MM.1S (cell line): ENCODE measurements around the gene USP11.
A peak's percentile ranks its signal among the peaks of the same experiment; 100 is the strongest.

ENCODE experiments used
- DNase-seq: peaks from one replicate; pipeline ENCODE4 v3.0.0-alpha.2; 2015
- H2AFZ ChIP-seq: fragments of 300-600 bp; sonication (generic); 2 replicates; pipeline ENCODE4 v1.6.0; 2016; ENCODE audit warnings: antibody characterized with exemption, low read length
- H3F3A ChIP-seq: fragments of 300-600 bp; sonication (generic); 2 replicates; pipeline ENCODE4 v1.6.1; 2016; ENCODE audit warnings: mild to moderate bottlenecking, antibody characterized with exemption, low read length, moderate library complexity, mixed read lengths; ENCODE audit not compliant: insufficient read depth
- H3K27ac ChIP-seq: fragments of 300-600 bp; sonication (generic); 2 replicates; pipeline ENCODE4 v1.5.1; 2016; ENCODE audit warnings: mild to moderate bottlenecking, low read length
- H3K27me3 ChIP-seq: fragments of 300-600 bp; sonication (generic); replicated peaks from 2 replicates; pipeline ENCODE4 v1.6.0; 2016; ENCODE audit warnings: low read length; ENCODE audit not compliant: insufficient read depth
- H3K36me3 ChIP-seq: fragments of 300-600 bp; sonication (generic); replicated peaks from 2 replicates; pipeline ENCODE4 v1.6.1; 2016; ENCODE audit warnings: mild to moderate bottlenecking, low read length, mixed read lengths; ENCODE audit not compliant: insufficient read depth
- H3K4me1 ChIP-seq: fragments of 300-600 bp; sonication (generic); 2 replicates; pipeline ENCODE4 v1.6.1; 2016; ENCODE audit warnings: low read length, mixed read lengths
- H3K4me2 ChIP-seq: fragments of 300-600 bp; sonication (generic); 2 replicates; pipeline ENCODE4 v1.6.0; 2016; ENCODE audit warnings: low read depth, low read length
- H3K4me3 ChIP-seq: fragments of 300-600 bp; sonication (generic); 2 replicates; pipeline ENCODE4 v1.5.1; 2016; ENCODE audit warnings: low read length, mixed read lengths
- H3K79me2 ChIP-seq: fragments of 300-600 bp; sonication (generic); 2 replicates; pipeline ENCODE4 v1.6.1; 2016; ENCODE audit warnings: mixed run types, low read length, mixed read lengths
- H3K9ac ChIP-seq: fragments of 300-600 bp; sonication (generic); 2 replicates; pipeline ENCODE4 v1.6.1; 2016; ENCODE audit warnings: low read length, mixed read lengths
- H3K9me2 ChIP-seq: fragments of 300-600 bp; sonication (generic); replicated peaks from 2 replicates; pipeline ENCODE4 v1.6.1; 2016; ENCODE audit warnings: mild to moderate bottlenecking, low read length, mixed read lengths; ENCODE audit not compliant: insufficient read depth
- H3K9me3 ChIP-seq: fragments of 300-600 bp; sonication (generic); replicated peaks from 2 replicates; pipeline ENCODE4 v1.6.1; 2016; ENCODE audit warnings: mild to moderate bottlenecking, low read length, mixed read lengths; ENCODE audit not compliant: insufficient read depth
- H4K20me1 ChIP-seq: fragments of 300-600 bp; sonication (generic); 2 replicates; pipeline ENCODE4 v1.6.1; 2016; ENCODE audit warnings: mild to moderate bottlenecking, low read length, moderate library complexity, mixed read lengths; ENCODE audit not compliant: insufficient read depth
- EZH2 ChIP-seq: fragments of 300-600 bp; sonication (generic); optimal IDR thresholded peaks from 2 replicates; pipeline ENCODE3; 2017; ENCODE audit warnings: low read depth, mild to moderate bottlenecking, antibody characterized with exemption, low read length, mixed read lengths
- EZH2phosphoT487 ChIP-seq: fragments of 300-600 bp; sonication (generic); IDR thresholded peaks from 2 replicates; pipeline ENCODE4 v1.6.1; 2018; ENCODE audit warnings: antibody characterized with exemption, low read length
- TF ChIP-seq, protein P1 (sequence below): fragments of 300-600 bp; sonication (generic); IDR thresholded peaks from 2 replicates; pipeline ENCODE4 v1.5.1; 2016; ENCODE audit warnings: antibody characterized with exemption, low read length, mixed read lengths

USP11 gene

DNA sequence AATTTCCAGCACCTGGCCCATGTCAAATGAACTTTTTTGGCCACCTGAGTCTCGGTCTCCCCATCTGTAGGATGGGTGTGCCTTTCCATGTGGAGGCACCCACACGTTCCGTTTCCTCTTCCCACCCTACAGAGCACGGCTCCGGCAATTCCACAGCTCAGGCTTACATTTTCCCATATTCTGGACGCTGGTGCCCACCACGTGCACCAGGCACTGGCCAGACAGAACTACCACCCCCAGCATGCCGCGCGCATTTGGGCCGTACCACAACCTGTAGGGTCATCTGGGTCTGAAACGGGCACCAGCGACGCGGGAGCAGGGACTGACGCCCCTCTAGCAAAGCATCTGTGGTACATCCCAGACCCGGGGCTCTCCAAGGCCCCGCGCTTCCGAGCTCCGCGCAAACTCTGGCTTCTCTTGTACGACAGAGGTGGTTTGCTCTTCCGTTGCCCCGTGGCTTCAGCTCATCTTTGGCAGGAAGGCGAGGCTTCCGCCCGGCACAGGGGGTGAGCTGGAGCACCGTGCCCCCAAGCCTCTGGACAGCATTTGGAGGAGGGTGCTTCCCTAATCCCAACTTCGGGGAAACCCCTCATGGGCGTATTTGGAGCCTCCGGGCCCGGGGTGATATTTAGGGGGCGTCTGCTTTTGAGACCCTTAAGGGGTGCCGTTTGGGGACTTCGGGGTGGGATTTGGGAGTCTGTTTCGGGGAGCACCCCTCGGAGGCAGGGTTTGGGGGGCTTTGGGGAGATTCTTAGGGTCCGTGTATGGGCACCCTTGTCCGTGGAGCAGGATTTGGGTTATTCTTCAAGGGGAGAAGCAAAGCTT lies 42.2 kb upstream of the USP11 start:
- Histone ChIP-seq H3K9ac (peak overlapping the region; percentile 76), H3K4me2 (peak overlapping the region; percentile 86), H3K27me3 (no peaks in the 10 kb centered on the region), H3K9me3 (no peaks in the 10 kb centered on the region), H3K79me2 (peaks cover 28% of the 10 kb centered on the region), H2AFZ (peak overlapping the region; percentile 49), H3K27ac (peak overlapping the region; percentile 61; the same call in 1 of the 2 replicates), H3K4me1 (0 out of 2 replicates have a peak, but pooled peaks cover 9% of the 10 kb centered on the region), H3K9me2 (no peaks in the 10 kb centered on the region), H3F3A (peaks cover 25% of the 10 kb centered on the region), H3K4me3 (peak overlapping the region; percentile 75), H4K20me1 (no peaks in the 10 kb centered on the region), H3K36me3 (no peaks in the 10 kb centered on the region)
- peak; percentile 89 for DNase-seq
- no peak for TF ChIP-seq EZH2
- TF ChIP-seq, protein P1, sequence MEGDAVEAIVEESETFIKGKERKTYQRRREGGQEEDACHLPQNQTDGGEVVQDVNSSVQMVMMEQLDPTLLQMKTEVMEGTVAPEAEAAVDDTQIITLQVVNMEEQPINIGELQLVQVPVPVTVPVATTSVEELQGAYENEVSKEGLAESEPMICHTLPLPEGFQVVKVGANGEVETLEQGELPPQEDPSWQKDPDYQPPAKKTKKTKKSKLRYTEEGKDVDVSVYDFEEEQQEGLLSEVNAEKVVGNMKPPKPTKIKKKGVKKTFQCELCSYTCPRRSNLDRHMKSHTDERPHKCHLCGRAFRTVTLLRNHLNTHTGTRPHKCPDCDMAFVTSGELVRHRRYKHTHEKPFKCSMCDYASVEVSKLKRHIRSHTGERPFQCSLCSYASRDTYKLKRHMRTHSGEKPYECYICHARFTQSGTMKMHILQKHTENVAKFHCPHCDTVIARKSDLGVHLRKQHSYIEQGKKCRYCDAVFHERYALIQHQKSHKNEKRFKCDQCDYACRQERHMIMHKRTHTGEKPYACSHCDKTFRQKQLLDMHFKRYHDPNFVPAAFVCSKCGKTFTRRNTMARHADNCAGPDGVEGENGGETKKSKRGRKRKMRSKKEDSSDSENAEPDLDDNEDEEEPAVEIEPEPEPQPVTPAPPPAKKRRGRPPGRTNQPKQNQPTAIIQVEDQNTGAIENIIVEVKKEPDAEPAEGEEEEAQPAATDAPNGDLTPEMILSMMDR: no peak
- no peak for TF ChIP-seq EZH2phosphoT487

DNA sequence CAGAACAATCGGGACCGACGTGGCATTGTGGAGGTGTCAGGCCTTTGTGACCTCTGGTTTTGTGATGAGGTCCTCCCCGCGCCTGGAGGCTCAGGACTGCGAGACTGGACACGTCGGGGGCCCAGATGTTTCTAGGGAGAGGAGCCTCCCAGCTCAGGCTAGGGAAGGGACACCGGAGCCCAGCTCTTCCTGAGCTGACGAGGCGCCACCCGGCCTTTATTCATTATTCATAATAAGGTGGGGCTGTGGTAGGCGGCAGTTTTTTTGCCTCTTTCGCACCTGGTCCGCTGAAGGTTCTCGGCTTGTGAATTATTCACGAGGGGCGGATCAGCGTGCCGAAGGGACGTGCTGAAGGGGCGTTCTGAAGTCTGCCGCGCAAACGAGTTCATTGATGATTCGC lies 41.5 kb upstream of the USP11 start:
- Histone ChIP-seq H3K4me2 (peak overlapping the region; percentile 86), H3K9me3 (no peaks in the 10 kb centered on the region), H3K36me3 (no peaks in the 10 kb centered on the region), H4K20me1 (no peaks in the 10 kb centered on the region), H3K9me2 (no peaks in the 10 kb centered on the region), H3K79me2 (peaks cover 35% of the 10 kb centered on the region), H3F3A (peaks cover 25% of the 10 kb centered on the region), H2AFZ (peak overlapping the region; percentile 49), H3K27me3 (no peaks in the 10 kb centered on the region), H3K4me1 (peaks cover 14% of the 10 kb centered on the region; the same call in 1 of the 2 replicates), H3K9ac (peak overlapping the region; percentile 76), H3K27ac (peak overlapping the region; percentile 61; the same call in 1 of the 2 replicates), H3K4me3 (peak overlapping the region; percentile 75)
- DNase-seq: peak; percentile 55
- TF ChIP-seq, protein P1: no peak
- no peak for TF ChIP-seq EZH2
- no peak for TF ChIP-seq EZH2phosphoT487

GRCh38 chrX:47191806-47192401 lies 40.9 kb upstream of the USP11 start:
- H3K27ac ChIP-seq: peak overlapping the region; percentile 61; the same call in 1 of the 2 replicates
- peaks cover 41% of the 10 kb centered on the region for H3K79me2 ChIP-seq
- no peaks in the 10 kb centered on the region for H3K36me3 ChIP-seq
- no peaks in the 10 kb centered on the region for H3K9me3 ChIP-seq
- peak overlapping the region; percentile 75 for H3K4me3 ChIP-seq
- TF ChIP-seq, protein P1: no peak
- TF ChIP-seq EZH2 (no peak), EZH2phosphoT487 (no peak)
- no peaks in the 10 kb centered on the region for H4K20me1 ChIP-seq
- H3K9me2 ChIP-seq: no peaks in the 10 kb centered on the region
- H3K27me3 ChIP-seq: no peaks in the 10 kb centered on the region
- H3K4me2 ChIP-seq: peak overlapping the region; percentile 86
- peak overlapping the region; percentile 76; the same call in 1 of the 2 replicates for H3K9ac ChIP-seq
- H3F3A ChIP-seq: peaks cover 25% of the 10 kb centered on the region
- DNase-seq: no peak
- H3K4me1 ChIP-seq: peaks cover 14% of the 10 kb centered on the region; the same call in 1 of the 2 replicates
- peak overlapping the region; percentile 49; the same call in 1 of the 2 replicates for H2AFZ ChIP-seq
